Fibroblast of lung (primary cell): ENCODE results near the gene WNT7B. TPM values are rescaled to one million over a fixed set of nuclear protein-coding genes. Genes with fewer than 3 reads are reported as not detected.

Experiments
- DNase-seq, 2 donors: peaks; one replicate each; pipeline versions ENCODE4 v3.0.0 to v3.0.0-alpha.2; 2010; ENCODE audit warnings: low read depth in 2 of 2
- H2AFZ ChIP-seq: 2 replicates; pipeline ENCODE4 v1.5.1; 2012; ENCODE audit warnings: low read length, control low read depth, inconsistent platforms
- H3K27ac ChIP-seq: 2 replicates; pipeline ENCODE4 v1.5.1; 2011; ENCODE audit warnings: low read length, control low read depth; ENCODE audit not compliant: insufficient read depth
- H3K27me3 ChIP-seq: 2 replicates; pipeline ENCODE4 v1.5.1; 2011; ENCODE audit warnings: mild to moderate bottlenecking, low read length; ENCODE audit not compliant: control insufficient read depth, insufficient read depth
- H3K36me3 ChIP-seq: 2 replicates; pipeline ENCODE4 v1.5.1; 2011; ENCODE audit warnings: low read length; ENCODE audit not compliant: control insufficient read depth, insufficient read depth
- H3K4me1 ChIP-seq: 2 replicates; pipeline ENCODE4 v1.5.1; 2011; ENCODE audit warnings: low read length; ENCODE audit not compliant: control insufficient read depth, insufficient read depth; ENCODE audit errors: extremely low read depth
- H3K4me2 ChIP-seq: 2 replicates; pipeline ENCODE4 v1.5.1; 2011; ENCODE audit warnings: low read length, control low read depth; ENCODE audit not compliant: insufficient read depth; ENCODE audit errors: extremely low read depth
- H3K4me3 ChIP-seq, 4 experiments: fragments of 200-600 bp in 1 of 4; sonication (generic) in 1 of 4; replicated peaks in 1 of 4; 2 replicates each; pipeline ENCODE4 v1.5.1; 2011 to 2016; ENCODE audit warnings: low read length in 4 of 4, low read depth in 3 of 4, mild to moderate bottlenecking in 3 of 4, control low read depth in 2 of 4, inconsistent platforms in 1 of 4, mixed read lengths in 1 of 4; ENCODE audit not compliant: insufficient read depth in 1 of 4; ENCODE audit errors: control extremely low read depth in 1 of 4
- H3K79me2 ChIP-seq: 2 replicates; pipeline ENCODE4 v1.5.1; 2012; ENCODE audit warnings: mild to moderate bottlenecking, low read length, inconsistent platforms; ENCODE audit not compliant: control insufficient read depth, insufficient read depth
- H3K9ac ChIP-seq: 2 replicates; pipeline ENCODE4 v1.5.1; 2011; ENCODE audit warnings: mild to moderate bottlenecking, low read length, control low read depth; ENCODE audit not compliant: insufficient read depth
- H3K9me3 ChIP-seq: 2 replicates; pipeline ENCODE4 v1.5.1; 2012; ENCODE audit warnings: low read depth, low read length; ENCODE audit not compliant: control insufficient read depth, insufficient read depth
- H4K20me1 ChIP-seq: 2 replicates; pipeline ENCODE4 v1.5.1; 2011; ENCODE audit warnings: low read length; ENCODE audit not compliant: control insufficient read depth, insufficient read depth; ENCODE audit errors: extremely low read depth
- EZH2 ChIP-seq: IDR thresholded peaks from 2 replicates; pipeline ENCODE4 v1.5.1; 2012; ENCODE audit warnings: low read length, control low read depth, mild to moderate bottlenecking; ENCODE audit errors: missing control alignments
- polyA plus RNA-seq, 2 donors: library from polyadenylated mRNA; depleted of rRNA in 1 of 2; stranded (reverse) in 1 of 2; unstranded in 1 of 2; fragments of >200 nt; gene quantifications; 2 replicates each; pipeline ENCODE4 v1.2.1, GENCODE V29; 2011 to 2012; ENCODE audit warnings: missing spikeins in 1 of 2
- total RNA-seq: library from RNA; depleted of rRNA; stranded (reverse); fragments of >200 nt; gene quantifications from 2 replicates; pipeline ENCODE4 v1.2.1, GENCODE V29; 2014
- TF ChIP-seq, protein P1 (sequence below), 2 donors: IDR thresholded peaks in 1 of 2; conservative IDR thresholded peaks in 1 of 2; 1 replicate in 1 of 2; 2 replicates in 1 of 2; pipeline ENCODE4 v1.5.1; 2011 to 2012; ENCODE audit warnings: low read length in 2 of 2, control low read depth in 1 of 2, inconsistent platforms in 1 of 2, low read depth in 1 of 2, mild to moderate bottlenecking in 1 of 2

Gene WNT7B
- total and polyA plus RNA-seq, 2 donors (not counting 1 experiment from before 2014, with no cell fraction given): 0.17 TPM; not detected in 1

DNA sequence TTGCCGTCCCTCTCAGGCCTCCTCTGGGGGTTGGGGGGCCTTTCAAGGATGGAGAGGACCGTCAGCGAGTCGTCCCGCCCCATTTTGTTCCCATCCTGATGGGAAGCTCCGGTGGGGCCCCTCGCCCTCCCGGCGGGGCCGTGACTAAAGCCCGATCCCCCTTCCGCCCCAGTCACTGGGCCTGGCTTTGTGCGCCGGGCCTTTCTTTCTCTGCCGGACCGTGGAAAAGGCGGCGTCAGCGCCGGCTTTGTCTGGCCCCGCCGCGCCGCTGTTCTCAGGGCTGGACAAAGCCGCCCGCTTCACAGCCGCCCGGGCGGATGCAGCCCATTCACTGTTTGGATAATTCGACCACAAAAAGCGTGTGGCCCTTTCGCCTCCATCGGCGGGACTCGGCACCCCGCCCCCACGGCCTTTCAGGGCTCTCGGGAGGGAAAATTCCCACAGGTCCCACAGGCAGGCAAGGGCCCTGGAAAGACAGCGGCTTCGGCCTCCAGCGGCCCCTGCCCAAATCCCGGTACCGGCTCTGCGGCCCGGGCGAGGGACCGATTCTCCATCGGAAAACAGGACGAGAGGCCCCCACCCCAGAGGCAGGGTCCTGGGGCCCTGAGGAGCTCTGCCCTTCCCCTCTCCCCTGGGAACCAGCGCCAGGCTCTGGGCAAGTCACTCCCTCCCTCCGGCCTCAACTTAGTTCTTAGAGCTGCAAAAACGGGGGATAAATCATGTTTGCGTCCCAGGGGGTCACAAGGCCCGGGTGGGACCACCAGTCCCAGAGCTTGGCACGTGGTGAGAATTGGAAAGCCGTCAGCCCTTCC, 87.2 kb downstream of the WNT7B start:
- H3K9me3 ChIP-seq: no peaks in the 10 kb centered on the region
- no peak overlapping the region for H3K9ac ChIP-seq
- no peak overlapping the region for H3K4me3 ChIP-seq
- H2AFZ ChIP-seq: no peak overlapping the region
- H3K4me2 ChIP-seq: peak overlapping the region; percentile 13
- TF ChIP-seq, protein P1, sequence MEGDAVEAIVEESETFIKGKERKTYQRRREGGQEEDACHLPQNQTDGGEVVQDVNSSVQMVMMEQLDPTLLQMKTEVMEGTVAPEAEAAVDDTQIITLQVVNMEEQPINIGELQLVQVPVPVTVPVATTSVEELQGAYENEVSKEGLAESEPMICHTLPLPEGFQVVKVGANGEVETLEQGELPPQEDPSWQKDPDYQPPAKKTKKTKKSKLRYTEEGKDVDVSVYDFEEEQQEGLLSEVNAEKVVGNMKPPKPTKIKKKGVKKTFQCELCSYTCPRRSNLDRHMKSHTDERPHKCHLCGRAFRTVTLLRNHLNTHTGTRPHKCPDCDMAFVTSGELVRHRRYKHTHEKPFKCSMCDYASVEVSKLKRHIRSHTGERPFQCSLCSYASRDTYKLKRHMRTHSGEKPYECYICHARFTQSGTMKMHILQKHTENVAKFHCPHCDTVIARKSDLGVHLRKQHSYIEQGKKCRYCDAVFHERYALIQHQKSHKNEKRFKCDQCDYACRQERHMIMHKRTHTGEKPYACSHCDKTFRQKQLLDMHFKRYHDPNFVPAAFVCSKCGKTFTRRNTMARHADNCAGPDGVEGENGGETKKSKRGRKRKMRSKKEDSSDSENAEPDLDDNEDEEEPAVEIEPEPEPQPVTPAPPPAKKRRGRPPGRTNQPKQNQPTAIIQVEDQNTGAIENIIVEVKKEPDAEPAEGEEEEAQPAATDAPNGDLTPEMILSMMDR (conservative IDR thresholded peaks at IDR 0.05 in 1 of 2, IDR thresholded peaks at IDR 0.05 in 1 of 2; ENCODE audit: low read depth in 1 of 2, low read length in 2 of 2): no peak
- peak; percentile 57 for TF ChIP-seq EZH2
- no peak overlapping the region for H3K27ac ChIP-seq
- H4K20me1 ChIP-seq: peaks cover 2% of the 10 kb centered on the region
- H3K79me2 ChIP-seq: no peaks in the 10 kb centered on the region
- no peaks in the 10 kb centered on the region for H3K27me3 ChIP-seq
- H3K4me1 ChIP-seq: peaks cover 4% of the 10 kb centered on the region
- peak; percentile 24 to 63 for DNase-seq
- no peaks in the 10 kb centered on the region for H3K36me3 ChIP-seq

DNA sequence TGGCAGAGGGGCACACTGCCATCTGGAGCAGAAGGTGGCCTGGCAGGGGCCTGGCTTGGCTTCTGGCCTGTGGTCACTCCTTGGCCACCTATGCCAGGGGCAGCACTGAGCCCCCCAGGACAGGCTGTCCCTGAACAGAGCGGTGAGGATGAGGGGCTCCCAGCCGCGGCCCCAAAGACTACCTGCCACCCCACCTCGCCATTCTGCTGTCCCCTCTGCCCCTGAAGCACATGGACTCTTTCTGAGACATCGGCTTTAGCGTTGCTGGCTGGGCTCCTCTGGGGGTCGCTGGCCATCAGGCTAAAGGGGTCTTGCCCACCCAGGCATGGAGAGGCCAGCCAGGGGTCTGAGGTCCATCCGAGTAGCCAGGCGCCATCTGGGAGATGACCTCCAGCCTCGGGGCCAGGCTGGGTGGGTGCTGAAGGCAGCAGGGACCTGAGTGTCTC, 87.8 kb downstream of the WNT7B start:
- Histone ChIP-seq H3K4me2 (no peak overlapping the region), H3K79me2 (no peaks in the 10 kb centered on the region), H3K27ac (no peak overlapping the region), H3K9ac (no peak overlapping the region), H2AFZ (no peak overlapping the region), H3K4me3 (no peak overlapping the region), H3K4me1 (peaks cover 4% of the 10 kb centered on the region), H3K36me3 (no peaks in the 10 kb centered on the region), H4K20me1 (no peaks in the 10 kb centered on the region), H3K9me3 (no peaks in the 10 kb centered on the region), H3K27me3 (no peaks in the 10 kb centered on the region)
- no peak for DNase-seq
- TF ChIP-seq EZH2: no peak
- TF ChIP-seq, protein P1 (conservative IDR thresholded peaks at IDR 0.05 in 1 of 2, IDR thresholded peaks at IDR 0.05 in 1 of 2; ENCODE audit: low read depth in 1 of 2, low read length in 2 of 2): no peak

DNA sequence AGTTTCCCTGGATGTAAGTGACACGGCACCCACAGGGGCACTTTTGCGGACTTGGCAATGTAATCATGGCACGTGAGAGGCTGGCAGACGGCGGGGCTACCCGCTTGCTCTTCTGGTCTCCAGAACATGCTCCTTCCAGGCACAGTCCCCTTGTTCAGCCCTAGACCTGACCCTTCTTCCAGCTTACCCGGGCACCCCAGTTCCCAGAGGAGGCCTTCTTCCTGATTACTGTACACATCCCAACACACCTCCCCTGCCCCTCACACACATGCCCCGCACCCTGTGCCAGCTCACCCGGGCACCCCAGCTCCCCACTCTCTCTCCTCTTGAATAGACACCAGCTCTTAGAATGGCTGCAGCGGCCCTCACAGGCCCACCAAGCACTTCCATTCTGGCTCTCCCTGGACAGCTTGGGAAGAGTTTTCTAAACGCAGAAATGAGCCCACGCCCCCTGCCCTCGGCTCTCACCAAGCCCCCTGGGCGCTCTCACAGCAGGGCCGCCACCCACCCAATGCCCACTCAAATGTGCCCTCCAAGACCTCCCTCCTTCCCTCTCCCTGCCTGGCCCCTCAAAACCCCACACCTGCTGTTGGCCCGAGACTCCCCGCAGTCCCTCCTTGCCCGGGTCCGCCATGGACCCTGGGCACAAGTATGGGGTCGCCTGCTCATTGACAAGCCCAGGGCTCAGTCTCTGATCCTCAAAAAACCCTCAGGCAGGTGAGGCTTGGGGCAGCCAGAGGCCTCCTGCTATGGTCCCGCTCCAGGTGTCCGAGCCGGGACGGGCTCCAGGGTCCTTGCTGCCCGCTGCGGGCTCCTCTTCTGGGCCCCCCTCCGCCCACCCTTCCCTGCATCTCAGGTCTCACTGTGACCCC, 88.5 kb downstream of the WNT7B start:
- Histone ChIP-seq H4K20me1 (no peaks in the 10 kb centered on the region), H3K4me1 (peaks cover 4% of the 10 kb centered on the region), H3K9me3 (no peaks in the 10 kb centered on the region), H3K4me2 (no peak overlapping the region), H3K27me3 (no peaks in the 10 kb centered on the region), H3K79me2 (no peaks in the 10 kb centered on the region), H3K36me3 (no peaks in the 10 kb centered on the region), H3K4me3 (no peak overlapping the region), H3K27ac (no peak overlapping the region), H2AFZ (no peak overlapping the region), H3K9ac (no peak overlapping the region)
- no peak for DNase-seq
- no peak for TF ChIP-seq EZH2
